Mesenchymal stem cell (in vitro differentiated cells and primary cell): ENCODE measurements around the gene RPS26.
A peak's percentile ranks its signal among the peaks of the same experiment; 100 is the strongest.
"Not testable (repeated sequence)": the region's sequence is repeated elsewhere in the genome, so short reads cannot be mapped to it uniquely, and the experiment has no call there.

ENCODE experiments used
- DNase-seq: peaks from one replicate; pipeline ENCODE4 v3.0.0-alpha.2; 2013
- H2AFZ ChIP-seq: one replicate; pipeline ENCODE4 v1.6.1; 2013; ENCODE audit warnings: low read depth, mild to moderate bottlenecking, control low read depth, inconsistent platforms, low read length, moderate library complexity
- H2AK5ac ChIP-seq: 2 replicates; pipeline ENCODE4 v1.6.1; 2013; ENCODE audit warnings: low read length, moderate library complexity, mild to moderate bottlenecking, inconsistent platforms; ENCODE audit not compliant: severe bottlenecking
- H2BK120ac ChIP-seq: one replicate; pipeline ENCODE4 v1.6.1; 2013; ENCODE audit warnings: low read depth, mild to moderate bottlenecking, inconsistent platforms, low read length, moderate library complexity
- H2BK12ac ChIP-seq, 2 experiments: one replicate each; pipeline ENCODE4 v1.6.1; 2013; ENCODE audit warnings: inconsistent platforms in 2 of 2, low read length in 2 of 2, mild to moderate bottlenecking in 2 of 2, moderate library complexity in 2 of 2, control low read depth in 1 of 2
- H2BK15ac ChIP-seq: one replicate; pipeline ENCODE4 v1.6.1; 2013; ENCODE audit warnings: mild to moderate bottlenecking, low read depth, inconsistent platforms; ENCODE audit not compliant: poor library complexity, severe bottlenecking
- H2BK5ac ChIP-seq: 2 replicates; pipeline ENCODE4 v1.6.1; 2013; ENCODE audit warnings: low read depth, mild to moderate bottlenecking, low read length, control low read depth, inconsistent platforms; ENCODE audit not compliant: poor library complexity, severe bottlenecking
- H3K14ac ChIP-seq, 2 experiments: one replicate each; pipeline ENCODE4 v1.6.1; 2013; ENCODE audit warnings: inconsistent platforms in 2 of 2, low read length in 2 of 2, control low read depth in 1 of 2, mild to moderate bottlenecking in 1 of 2, moderate library complexity in 1 of 2
- H3K18ac ChIP-seq, 2 experiments: one replicate each; pipeline ENCODE4 v1.6.1; 2013; ENCODE audit warnings: inconsistent platforms in 2 of 2, low read length in 2 of 2, control low read depth in 1 of 2, low read depth in 1 of 2, mild to moderate bottlenecking in 1 of 2
- H3K23ac ChIP-seq, 2 experiments: one replicate each; pipeline ENCODE4 v1.6.1; 2013; ENCODE audit warnings: inconsistent platforms in 2 of 2, low read length in 2 of 2, mild to moderate bottlenecking in 2 of 2, moderate library complexity in 2 of 2, control low read depth in 1 of 2
- H3K27ac ChIP-seq: 2 replicates; pipeline ENCODE4 v1.5.1; 2013; ENCODE audit warnings: mild to moderate bottlenecking, moderate library complexity, low read length, control low read depth, inconsistent platforms; ENCODE audit not compliant: poor library complexity, severe bottlenecking
- H3K27me3 ChIP-seq, 2 experiments: 2 replicates each; pipeline versions ENCODE4 v1.6.1 to v1.7.0; 2013; ENCODE audit warnings: low read length in 2 of 2, mild to moderate bottlenecking in 2 of 2, moderate library complexity in 2 of 2, control low read depth in 1 of 2, inconsistent platforms in 1 of 2; ENCODE audit not compliant: control insufficient read depth in 1 of 2, insufficient read depth in 1 of 2
- H3K36me3 ChIP-seq, 2 experiments: 2 replicates each; pipeline versions ENCODE4 v1.6.1 to v1.7.0; 2013; ENCODE audit warnings: low read length in 2 of 2, control low read depth in 1 of 2, inconsistent platforms in 1 of 2, low read depth in 1 of 2, mild to moderate bottlenecking in 1 of 2; ENCODE audit not compliant: insufficient read depth in 2 of 2, control insufficient read depth in 1 of 2
- H3K4ac ChIP-seq, 2 experiments: one replicate each; pipeline ENCODE4 v1.6.1; 2013; ENCODE audit warnings: inconsistent platforms in 2 of 2, low read length in 2 of 2, mild to moderate bottlenecking in 2 of 2, moderate library complexity in 2 of 2, control low read depth in 1 of 2, low read depth in 1 of 2
- H3K4me1 ChIP-seq: 2 replicates; pipeline ENCODE4 v1.6.1; 2013; ENCODE audit warnings: low read depth, low read length, control low read depth; ENCODE audit not compliant: control insufficient read depth, insufficient read depth
- H3K4me2 ChIP-seq: 2 replicates; pipeline ENCODE4 v1.6.1; 2013; ENCODE audit warnings: low read length, mild to moderate bottlenecking, inconsistent platforms; ENCODE audit not compliant: poor library complexity, severe bottlenecking
- H3K4me3 ChIP-seq, 2 experiments: 2 replicates each; pipeline versions ENCODE4 v1.5.1 to v1.7.0; 2013; ENCODE audit warnings: low read length in 2 of 2, mild to moderate bottlenecking in 2 of 2, control low read depth in 1 of 2, low read depth in 1 of 2; ENCODE audit not compliant: insufficient read depth in 1 of 2
- H3K79me1 ChIP-seq: replicated peaks from 2 replicates; pipeline ENCODE4 v1.6.1; 2013; ENCODE audit warnings: mild to moderate bottlenecking, control low read depth, low read length, inconsistent platforms; ENCODE audit not compliant: poor library complexity, severe bottlenecking
- H3K9ac ChIP-seq: 2 replicates; pipeline ENCODE4 v1.7.0; 2013; ENCODE audit warnings: mild to moderate bottlenecking, low read length, moderate library complexity
- H3K9me3 ChIP-seq: 2 replicates; pipeline ENCODE4 v1.7.0; 2013; ENCODE audit warnings: mild to moderate bottlenecking, low read length; ENCODE audit not compliant: control insufficient read depth
- H4K8ac ChIP-seq: one replicate; pipeline ENCODE4 v1.6.1; 2013; ENCODE audit warnings: inconsistent platforms, mild to moderate bottlenecking, low read length, moderate library complexity
- H4K91ac ChIP-seq: one replicate; pipeline ENCODE4 v1.6.1; 2013; ENCODE audit warnings: mild to moderate bottlenecking, low read length, inconsistent platforms
- WGBS: methylation state at CpG from one replicate; pipeline ENCODE4 v1.1.7; 2013; ENCODE audit warnings: mixed read lengths; 5-methylcytosine and 5-hydroxymethylcytosine counted together

RPS26 gene

GRCh38 chr12:56001487-56002100 is 40.1 kb upstream of the RPS26 start:
- H4K91ac ChIP-seq: no peak overlapping the region
- H3K14ac ChIP-seq: no peak overlapping the region
- no peak overlapping the region for H3K23ac ChIP-seq

DNA sequence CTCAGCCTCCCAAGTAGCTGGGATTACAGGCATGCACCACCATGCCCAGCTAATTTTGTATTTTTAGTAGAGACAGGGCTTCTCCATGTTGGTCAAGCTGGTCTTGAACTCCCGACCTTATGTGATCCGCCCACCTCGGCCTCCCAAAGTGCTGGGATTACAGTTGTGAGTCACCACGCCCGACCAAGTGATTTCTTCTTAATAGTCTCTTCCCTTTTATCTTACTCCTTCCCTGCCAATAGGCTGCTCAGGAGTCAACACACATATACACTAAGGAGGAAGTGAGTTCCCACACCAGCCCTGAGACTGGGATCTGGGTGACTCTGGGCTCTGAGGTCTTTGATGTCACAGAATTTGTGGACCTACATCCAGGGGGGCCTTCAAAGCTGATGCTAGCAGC is 38.3 kb upstream of the RPS26 start:
- not testable (repeated sequence) for H2BK120ac ChIP-seq, H4K91ac ChIP-seq, H2BK15ac ChIP-seq, H3K9me3 ChIP-seq, H3K4me2 ChIP-seq, H3K9ac ChIP-seq, H3K27me3 ChIP-seq, H4K8ac ChIP-seq, H3K27ac ChIP-seq, H3K4ac ChIP-seq, H2AFZ ChIP-seq, H3K23ac ChIP-seq, DNase-seq, H3K4me3 ChIP-seq, H2BK5ac ChIP-seq, H3K14ac ChIP-seq, H2BK12ac ChIP-seq, H3K18ac ChIP-seq, H2AK5ac ChIP-seq
- peaks cover 13% of the 10 kb centered on the region for H3K4me1 ChIP-seq
- WGBS: 88% methylated on average over 5 of the region's 5 CpGs
- peaks cover 26 to 27% of the 10 kb centered on the region in 2 experiments for H3K36me3 ChIP-seq
- H3K79me1 ChIP-seq: peaks cover 14% of the 10 kb centered on the region

More at GRCh38 chr12:56001487-56002100, 40.1 kb upstream of the RPS26 start:
- Histone ChIP-seq H4K8ac (no peak overlapping the region), H3K9ac (no peak overlapping the region), H3K79me1 (peaks cover 16% of the 10 kb centered on the region), H3K36me3 (peaks cover 26 to 27% of the 10 kb centered on the region in 2 experiments), H3K9me3 (no peaks in the 10 kb centered on the region), H3K4ac (no peak overlapping the region), H2AK5ac (no peak overlapping the region), H2BK5ac (no peak overlapping the region), H3K27me3 (no peaks in the 10 kb centered on the region), H3K4me3 (no peak overlapping the region), H3K4me2 (no peak overlapping the region), H3K4me1 (peaks cover 15% of the 10 kb centered on the region), H2BK15ac (no peak overlapping the region), H2BK12ac (no peak overlapping the region), H3K18ac (no peak overlapping the region), H2AFZ (no peak overlapping the region), H2BK120ac (no peak overlapping the region), H3K27ac (peak overlapping the region; percentile 14)
- DNase-seq: no peak
- 93% methylated on average over 6 of the region's 7 CpGs for WGBS

GRCh38 chr12:56004211-56004610 is 37.5 kb upstream of the RPS26 start:
- no peak overlapping the region for H2BK15ac ChIP-seq
- H2BK5ac ChIP-seq: no peak overlapping the region
- H2AK5ac ChIP-seq: no peak overlapping the region
- peaks cover 25 to 26% of the 10 kb centered on the region in 2 experiments for H3K36me3 ChIP-seq
- no peak overlapping the region for H3K14ac ChIP-seq
- no peak overlapping the region for H3K4me3 ChIP-seq
- no peak overlapping the region for H3K9ac ChIP-seq
- no peak overlapping the region for H3K4ac ChIP-seq
- peaks cover 13% of the 10 kb centered on the region for H3K4me1 ChIP-seq
- no peak overlapping the region for H2AFZ ChIP-seq
- peaks cover 9% of the 10 kb centered on the region for H3K79me1 ChIP-seq
- no peak overlapping the region for H3K18ac ChIP-seq
- WGBS: 94% methylated on average over 10 of the region's 10 CpGs
- H4K8ac ChIP-seq: no peak overlapping the region
- H2BK12ac ChIP-seq: no peak overlapping the region
- no peaks in the 10 kb centered on the region for H3K27me3 ChIP-seq
- no peak overlapping the region for H2BK120ac ChIP-seq
- no peak overlapping the region for H3K23ac ChIP-seq
- no peak overlapping the region for H4K91ac ChIP-seq
- no peak overlapping the region for H3K4me2 ChIP-seq
- no peak for DNase-seq
- no peak overlapping the region for H3K27ac ChIP-seq
- no peaks in the 10 kb centered on the region for H3K9me3 ChIP-seq

DNA sequence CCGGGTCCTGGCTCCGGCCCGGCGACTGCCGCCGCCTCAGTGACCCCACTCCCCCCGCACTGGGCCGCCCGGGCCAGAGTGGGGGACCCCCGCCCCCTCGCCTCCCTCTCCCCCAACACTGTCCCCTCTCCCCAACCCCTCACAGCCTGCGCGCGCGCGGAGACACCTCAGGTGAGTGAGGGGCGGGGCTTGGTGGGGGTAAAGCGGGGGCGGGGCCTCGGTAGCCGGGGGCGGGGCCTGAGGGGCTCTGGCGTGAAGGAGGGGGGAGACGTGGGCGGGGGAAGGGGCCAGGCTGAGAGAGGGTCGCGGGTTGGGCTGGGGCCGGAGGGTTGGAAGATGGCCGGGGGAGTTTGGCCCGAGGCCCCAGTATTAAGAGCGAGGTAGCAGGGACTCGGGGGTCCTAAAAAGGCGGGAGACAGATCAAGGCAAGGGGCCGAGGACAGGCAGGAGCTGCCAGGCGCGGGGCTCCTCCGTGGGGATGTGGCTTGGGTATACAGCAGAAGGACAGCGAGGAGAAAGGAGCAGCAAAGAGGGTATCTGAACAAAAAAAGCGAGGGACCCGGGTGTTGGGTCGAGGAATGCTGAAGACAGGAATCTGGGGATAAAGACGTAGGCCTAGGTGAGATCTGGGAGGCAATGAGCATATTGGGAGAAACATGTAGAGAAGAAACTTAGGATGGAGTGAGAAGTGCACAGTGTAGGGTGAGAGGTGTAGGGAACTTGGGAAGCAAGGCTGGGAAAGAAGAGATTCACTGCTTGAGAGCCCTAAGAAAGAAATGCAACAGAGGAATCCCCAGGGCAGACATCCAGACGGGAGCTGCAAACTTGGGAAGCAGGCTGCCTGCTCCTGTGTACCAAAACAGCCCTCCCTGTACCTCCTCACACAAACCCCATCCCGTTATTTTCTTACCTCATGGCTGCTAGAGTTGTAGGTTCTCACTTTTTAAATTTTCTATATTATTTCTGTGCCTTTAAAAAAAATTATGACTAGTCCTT is 33.9 kb upstream of the RPS26 start:
- Histone ChIP-seq H3K27ac (peak overlapping the region; percentile 30), H2AFZ (peak overlapping the region; percentile 73), H2BK5ac (peak overlapping the region; percentile 14), H3K4me3 (peak overlapping the region; percentile 79 to 88), H3K4ac (peak overlapping the region; percentile 46 to 86), H3K18ac (peak overlapping the region; percentile 67 to 79), H3K27me3 (no peaks in the 10 kb centered on the region), H3K23ac (no peak overlapping the region), H2BK120ac (peak overlapping the region; percentile 87), H4K91ac (no peak overlapping the region), H3K79me1 (peaks cover 7% of the 10 kb centered on the region), H4K8ac (peak overlapping the region; percentile 94), H3K36me3 (peaks cover 17 to 20% of the 10 kb centered on the region in 2 experiments), H2BK15ac (peak overlapping the region; percentile 91), H2AK5ac (no peak overlapping the region), H2BK12ac (peak overlapping the region in 1 of 2 experiments; percentile 73), H3K9me3 (no peaks in the 10 kb centered on the region), H3K4me2 (peak overlapping the region; percentile 93), H3K4me1 (peaks cover 5% of the 10 kb centered on the region), H3K14ac (no peak overlapping the region), H3K9ac (peak overlapping the region; percentile 89)
- WGBS: under 1% methylated on average over 25 of the region's 44 CpGs
- peak; percentile 33 for DNase-seq
